A673 (cell line): ENCODE data around the gene TMX3. TPM values are rescaled to one million over a fixed set of nuclear protein-coding genes. Genes with fewer than 3 reads are reported as not detected.

Experiments used
- BruUV-seq: library from RNA; stranded (reverse); fragments of 400-500 nt; replicated peaks from 2 replicates; lab custom pipeline; 2021; lab: Mats Ljungman, UMichigan
- CTCF ChIA-PET: fragments of 300-600 bp; sonication (Branson Sonifier 250); formaldehyde crosslinking; loops from one replicate; lab custom pipeline; 2022; ENCODE audit warnings: antibody characterized with exemption; lab: Charles Lee
- POLR2A ChIA-PET: fragments of 300-600 bp; sonication (Branson Sonifier 250); formaldehyde crosslinking; loops from one replicate; lab custom pipeline; 2022; ENCODE audit warnings: antibody characterized with exemption; ENCODE audit not compliant: low non-redundant PET; lab: Charles Lee
- DNase-seq: peaks from one replicate; pipeline ENCODE4 v3.0.0-alpha.2; 2015; ENCODE audit warnings: low spot score
- H3K27ac ChIP-seq: fragments of 200-600 bp; sonication (generic); 2 replicates; pipeline ENCODE4 v1.5.1; 2016; ENCODE audit warnings: mixed run types, low read depth, mild to moderate bottlenecking, mixed read lengths, antibody characterized with exemption, low read length; ENCODE audit not compliant: poor library complexity, severe bottlenecking
- H3K27me3 ChIP-seq: fragments of 200-600 bp; sonication (generic); replicated peaks from 2 replicates; pipeline ENCODE4 v1.6.1; 2017; ENCODE audit warnings: mixed run types, low read depth, mild to moderate bottlenecking, mixed read lengths, antibody characterized with exemption, low read length; ENCODE audit not compliant: insufficient read depth, poor library complexity
- H3K36me3 ChIP-seq: fragments of 200-600 bp; sonication (generic); 2 replicates; pipeline ENCODE4 v1.6.1; 2016; ENCODE audit warnings: mixed run types, mild to moderate bottlenecking, mixed read lengths, antibody characterized with exemption, low read length; ENCODE audit not compliant: insufficient read depth, poor library complexity, severe bottlenecking
- H3K4me1 ChIP-seq: fragments of 200-600 bp; sonication (generic); 2 replicates; pipeline ENCODE4 v1.6.1; 2017; ENCODE audit warnings: mixed run types, mild to moderate bottlenecking, mixed read lengths, antibody characterized with exemption, low read length; ENCODE audit not compliant: insufficient read depth, poor library complexity, severe bottlenecking
- H3K4me3 ChIP-seq: fragments of 200-600 bp; sonication (generic); 2 replicates; pipeline ENCODE4 v1.5.1; 2016; ENCODE audit warnings: low read depth, mixed run types, mild to moderate bottlenecking, mixed read lengths, low read length; ENCODE audit not compliant: poor library complexity, severe bottlenecking
- H3K9me3 ChIP-seq: fragments of 200-600 bp; sonication (generic); 2 replicates; pipeline ENCODE4 v1.6.1; 2016; ENCODE audit warnings: mixed run types, low read depth, mild to moderate bottlenecking, mixed read lengths, antibody characterized with exemption, low read length; ENCODE audit not compliant: poor library complexity, severe bottlenecking
- EZH2 ChIP-seq: fragments of 200-600 bp; sonication (generic); IDR thresholded peaks from 2 replicates; pipeline ENCODE4 v1.6.1; 2017; ENCODE audit warnings: borderline replicate concordance, low read depth, mild to moderate bottlenecking, mixed read lengths, antibody characterized with exemption, low read length; ENCODE audit not compliant: poor library complexity, severe bottlenecking
- intact Hi-C: fragments of 100-400 bp; cut with micrococcal nuclease; formaldehyde crosslinking; loops from one replicate; pipeline ENCODE4 v1.10.0; 2022; ENCODE audit not compliant: unreplicated experiment
- total RNA-seq: library from RNA; stranded (reverse); gene quantifications from 2 replicates; pipeline ENCODE4 v1.2.3, GENCODE V29; 2021
- TF ChIP-seq, protein P1 (sequence below): fragments of 300-800, 200-600 bp; sonication (generic); conservative IDR thresholded peaks from 2 replicates; pipeline ENCODE4 v1.5.1; 2017; ENCODE audit warnings: low read depth, mild to moderate bottlenecking, antibody characterized with exemption, low read length, moderate library complexity, mixed read lengths

The TMX3 gene
- total RNA-seq, 1 experiment from 2014 or later: 56.0 TPM

- intact Hi-C loops: no loop called here
- H3K4me1 ChIP-seq: peaks cover 14% of the 10 kb centered on the region
- ChIA-PET CTCF (no interaction called here), POLR2A (no interaction called here)
- no peak for DNase-seq
- H3K36me3 ChIP-seq: peaks cover 46% of the 10 kb centered on the region
- H3K9me3 ChIP-seq: no peaks in the 10 kb centered on the region
- H3K27ac ChIP-seq: no peak overlapping the region
- no peaks in the 10 kb centered on the region for H3K27me3 ChIP-seq
- no TSS peak for BruUV-seq
- TF ChIP-seq, protein P1, sequence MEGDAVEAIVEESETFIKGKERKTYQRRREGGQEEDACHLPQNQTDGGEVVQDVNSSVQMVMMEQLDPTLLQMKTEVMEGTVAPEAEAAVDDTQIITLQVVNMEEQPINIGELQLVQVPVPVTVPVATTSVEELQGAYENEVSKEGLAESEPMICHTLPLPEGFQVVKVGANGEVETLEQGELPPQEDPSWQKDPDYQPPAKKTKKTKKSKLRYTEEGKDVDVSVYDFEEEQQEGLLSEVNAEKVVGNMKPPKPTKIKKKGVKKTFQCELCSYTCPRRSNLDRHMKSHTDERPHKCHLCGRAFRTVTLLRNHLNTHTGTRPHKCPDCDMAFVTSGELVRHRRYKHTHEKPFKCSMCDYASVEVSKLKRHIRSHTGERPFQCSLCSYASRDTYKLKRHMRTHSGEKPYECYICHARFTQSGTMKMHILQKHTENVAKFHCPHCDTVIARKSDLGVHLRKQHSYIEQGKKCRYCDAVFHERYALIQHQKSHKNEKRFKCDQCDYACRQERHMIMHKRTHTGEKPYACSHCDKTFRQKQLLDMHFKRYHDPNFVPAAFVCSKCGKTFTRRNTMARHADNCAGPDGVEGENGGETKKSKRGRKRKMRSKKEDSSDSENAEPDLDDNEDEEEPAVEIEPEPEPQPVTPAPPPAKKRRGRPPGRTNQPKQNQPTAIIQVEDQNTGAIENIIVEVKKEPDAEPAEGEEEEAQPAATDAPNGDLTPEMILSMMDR: no peak
- no peak for TF ChIP-seq EZH2
- no peak overlapping the region for H3K4me3 ChIP-seq
Observed at GRCh38 chr18:68696937-68697336, 18.0 kb downstream of the TMX3 start.

GRCh38 chr18:68694316-68694715 is 20.6 kb downstream of the TMX3 start:
- intact Hi-C loops: no loop called here
- no TSS peak for BruUV-seq
- CTCF ChIA-PET: no interaction called here
- H3K36me3 ChIP-seq: peaks cover 52% of the 10 kb centered on the region
- POLR2A ChIA-PET: no interaction called here
- TF ChIP-seq, protein P1: no peak
- no peak for TF ChIP-seq EZH2
- H3K27me3 ChIP-seq: no peaks in the 10 kb centered on the region
- peaks cover 6% of the 10 kb centered on the region for H3K4me1 ChIP-seq
- no peak for DNase-seq
- no peak overlapping the region for H3K4me3 ChIP-seq
- no peak overlapping the region for H3K27ac ChIP-seq
- no peaks in the 10 kb centered on the region for H3K9me3 ChIP-seq

- no peak overlapping the region for H3K4me3 ChIP-seq
- POLR2A ChIA-PET: interaction anchor here (0.7 kb wide), 1 partner anchor 347 kb away, joined by 6 read pairs; no protein-coding TSS in a partner anchor
- no peaks in the 10 kb centered on the region for H3K9me3 ChIP-seq
- CTCF ChIA-PET: no interaction called here
- intact Hi-C loops: no loop called here
- BruUV-seq: no TSS peak
- no peaks in the 10 kb centered on the region for H3K4me1 ChIP-seq
- TF ChIP-seq EZH2: no peak
- TF ChIP-seq, protein P1: no peak
- no peak for DNase-seq
- peaks cover 52% of the 10 kb centered on the region for H3K36me3 ChIP-seq
- no peaks in the 10 kb centered on the region for H3K27me3 ChIP-seq
- H3K27ac ChIP-seq: no peak overlapping the region
Observed at GRCh38 chr18:68693091-68693815, 21.7 kb downstream of the TMX3 start.
